T47D (cell line): ENCODE measurements around the gene TRAPPC13.
A peak's percentile ranks its signal among the peaks of the same experiment; 100 is the strongest.
"Not testable (repeated sequence)": the region's sequence is repeated elsewhere in the genome, so short reads cannot be mapped to it uniquely, and the experiment has no call there.

Experiments
- DNase-seq, 2 experiments: peaks; one replicate each; pipeline versions ENCODE4 v3.0.0 to v3.0.0-alpha.2; 2011 to 2012; ENCODE audit warnings: low read depth in 1 of 2, low spot score in 1 of 2
- JUND ChIP-seq: IDR thresholded peaks from 2 replicates; pipeline ENCODE4 v1.6.1; 2012; ENCODE audit warnings: low read depth
- in situ Hi-C: cut with HindIII; loops from 2 replicates; pipeline ENCODE4 v1.10.0; 2016; ENCODE audit warnings: low sequenced_read_pairs, low pct_unique_long_range_greater_than_20kb

TRAPPC13 gene, protein sequence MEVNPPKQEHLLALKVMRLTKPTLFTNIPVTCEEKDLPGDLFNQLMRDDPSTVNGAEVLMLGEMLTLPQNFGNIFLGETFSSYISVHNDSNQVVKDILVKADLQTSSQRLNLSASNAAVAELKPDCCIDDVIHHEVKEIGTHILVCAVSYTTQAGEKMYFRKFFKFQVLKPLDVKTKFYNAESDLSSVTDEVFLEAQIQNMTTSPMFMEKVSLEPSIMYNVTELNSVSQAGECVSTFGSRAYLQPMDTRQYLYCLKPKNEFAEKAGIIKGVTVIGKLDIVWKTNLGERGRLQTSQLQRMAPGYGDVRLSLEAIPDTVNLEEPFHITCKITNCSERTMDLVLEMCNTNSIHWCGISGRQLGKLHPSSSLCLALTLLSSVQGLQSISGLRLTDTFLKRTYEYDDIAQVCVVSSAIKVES

DNA sequence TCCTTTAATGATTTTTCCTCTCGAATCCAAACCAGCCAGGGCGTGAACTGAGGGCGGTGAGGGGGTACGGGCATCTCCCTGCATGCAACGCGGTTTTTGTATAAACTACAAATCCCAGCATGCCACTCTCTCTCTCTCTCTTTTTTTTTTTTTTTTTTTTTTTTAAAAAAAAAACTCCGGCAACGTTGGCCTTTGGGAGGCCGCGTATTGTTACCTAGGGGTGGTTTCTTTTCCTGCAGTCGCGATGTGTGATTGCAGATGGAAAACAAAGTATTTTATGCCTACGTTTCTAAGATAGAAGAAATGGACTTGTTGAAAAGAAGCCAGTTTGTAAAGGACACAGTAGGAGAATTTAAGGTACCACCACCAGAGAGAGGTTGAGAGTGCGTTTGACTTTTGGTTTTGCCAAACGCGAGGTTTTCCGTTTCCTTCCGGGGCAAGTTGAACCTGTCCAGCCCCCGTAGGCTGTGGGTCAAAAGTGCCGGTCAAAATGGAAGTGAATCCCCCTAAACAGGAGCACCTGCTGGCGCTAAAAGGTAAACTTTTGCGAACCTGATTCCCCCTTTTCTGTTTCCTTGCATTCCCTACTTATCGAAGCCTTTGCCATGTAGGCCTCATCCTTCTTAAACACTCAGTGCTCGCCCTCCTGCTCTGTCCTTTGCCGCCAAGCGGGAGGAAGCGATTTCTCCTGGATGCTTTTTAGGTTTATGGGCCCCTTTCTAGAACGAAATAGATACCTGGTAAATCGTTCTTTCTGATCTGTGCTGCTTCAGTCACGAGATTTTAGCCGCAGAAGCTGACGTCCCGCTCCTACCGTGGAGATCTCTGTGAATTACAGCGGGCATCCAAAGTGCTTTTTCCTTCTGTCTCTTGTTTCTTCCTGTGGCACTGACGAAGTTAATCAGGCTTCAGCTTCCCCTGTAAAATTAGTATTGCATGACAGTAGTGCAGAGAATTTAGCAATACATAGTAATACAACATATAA is at the start of gene TRAPPC13, which contains the start of gene SHLD3:
Gene TRAPPC13 (plus strand): TSS at position 457 of the 985 bp plus-strand sequence. CDS start 34 bp downstream, at position 491.
Gene SHLD3 (plus strand): TSS at position 457 of the 985 bp plus-strand sequence. CDS start 4,561 bp downstream, outside the sequence.
- in situ Hi-C loops, result no loop called here
- DNase-seq, result peak; percentile 5 to 88
- TF ChIP-seq JUND, result no peak

DNA sequence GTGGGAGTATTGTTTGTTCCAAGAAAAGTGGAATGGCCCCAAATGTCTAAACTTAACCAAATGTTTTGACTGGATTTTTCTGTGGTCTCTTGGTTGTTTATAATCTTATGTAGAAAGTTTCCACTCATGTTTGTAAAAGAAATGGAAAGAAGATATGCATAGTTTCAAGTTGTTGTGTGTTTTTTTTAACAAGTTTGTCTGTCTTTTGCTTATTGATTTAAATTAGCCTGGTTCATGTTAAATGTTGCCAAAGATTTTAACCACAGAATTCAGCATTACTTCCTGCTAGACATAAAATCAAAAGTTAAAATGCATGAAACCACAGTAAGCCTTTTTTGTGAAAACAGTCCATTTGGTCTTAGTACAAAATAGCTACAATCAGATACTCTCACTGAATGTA is 47.7 kb upstream of the TRAPPC13 start:
- in situ Hi-C loops, result no loop called here
- no peak for DNase-seq
- TF ChIP-seq JUND, result no peak

DNA sequence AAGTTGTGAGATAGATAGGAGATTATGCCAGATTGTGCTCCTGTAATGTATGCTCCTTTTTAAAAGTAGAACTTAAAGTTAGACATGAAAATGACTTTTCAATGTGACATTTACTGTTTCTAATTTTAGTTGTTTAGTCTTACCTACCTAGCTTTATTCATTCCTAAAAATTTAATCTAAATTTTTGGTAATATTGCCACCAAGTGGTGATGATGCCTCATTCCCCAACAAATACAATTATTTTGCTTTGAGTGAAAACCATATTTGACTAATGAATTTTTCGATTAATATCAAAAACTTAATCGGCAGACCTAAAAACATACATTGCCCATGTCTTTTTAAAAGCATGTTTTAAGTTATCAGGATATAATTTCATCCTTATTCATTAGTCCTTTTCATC is 36.1 kb upstream of the TRAPPC13 start:
- DNase-seq, result no peak
- no peak for TF ChIP-seq JUND
- in situ Hi-C loops, result no loop called here

DNA sequence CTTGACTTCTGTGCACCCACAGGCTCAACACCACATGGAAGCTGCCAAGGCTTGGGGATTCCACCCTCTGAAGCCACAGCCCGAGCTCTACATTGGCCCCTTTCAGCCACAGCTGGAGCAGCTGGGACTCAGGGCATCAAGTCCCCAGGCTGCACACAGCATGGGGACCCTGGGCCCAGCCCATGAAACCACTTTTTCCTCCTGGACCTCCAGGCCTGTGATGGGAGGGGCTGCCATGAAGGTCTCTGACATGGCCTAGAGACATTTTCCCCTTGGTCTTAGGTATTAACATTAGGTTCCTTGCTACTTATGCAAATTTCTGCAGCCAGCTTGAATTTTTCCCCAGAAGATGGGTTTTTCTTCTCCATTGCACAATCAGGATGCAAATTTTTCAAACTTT is 23.1 kb upstream of the TRAPPC13 start:
- in situ Hi-C loops, DNase-seq: not testable (repeated sequence)

DNA sequence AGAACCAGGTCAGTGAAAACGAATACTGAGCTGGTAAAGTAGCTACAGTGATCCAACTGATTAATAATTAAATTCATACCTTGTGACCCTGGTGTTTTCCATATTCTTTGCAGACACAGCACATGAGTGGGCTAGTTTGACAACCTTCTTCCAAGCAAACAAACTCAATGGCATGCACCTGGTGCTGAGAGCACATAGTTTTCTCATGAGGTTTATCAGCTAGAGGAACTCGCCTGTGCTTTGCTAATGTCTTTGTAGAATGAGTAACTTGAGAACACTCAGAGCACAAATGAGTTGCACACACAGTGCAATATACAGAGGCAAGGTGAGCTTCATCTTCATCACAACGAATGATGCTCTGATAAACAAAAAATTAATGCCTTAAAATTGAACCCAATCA is 13.3 kb upstream of the TRAPPC13 start:
- in situ Hi-C loops, result no loop called here
- no peak for TF ChIP-seq JUND
- DNase-seq, result peak in 1 of 2 experiments; percentile 5

- no peak for TF ChIP-seq JUND
These were observed 12.4 kb upstream of the TRAPPC13 start for GRCh38 chr5:65612298-65612907.

GRCh38 chr5:65620021-65620420 is 4.8 kb upstream of the TRAPPC13 start:
- TF ChIP-seq JUND, result no peak
- no peak for DNase-seq
- in situ Hi-C loops, result no loop called here

More at GRCh38 chr5:65612298-65612907, 12.4 kb upstream of the TRAPPC13 start:
- in situ Hi-C loops, result no loop called here
- DNase-seq, result no peak

GRCh38 chr5:65621961-65622360 is 2.9 kb upstream of the TRAPPC13 start:
- in situ Hi-C loops, DNase-seq: not testable (repeated sequence)

DNA sequence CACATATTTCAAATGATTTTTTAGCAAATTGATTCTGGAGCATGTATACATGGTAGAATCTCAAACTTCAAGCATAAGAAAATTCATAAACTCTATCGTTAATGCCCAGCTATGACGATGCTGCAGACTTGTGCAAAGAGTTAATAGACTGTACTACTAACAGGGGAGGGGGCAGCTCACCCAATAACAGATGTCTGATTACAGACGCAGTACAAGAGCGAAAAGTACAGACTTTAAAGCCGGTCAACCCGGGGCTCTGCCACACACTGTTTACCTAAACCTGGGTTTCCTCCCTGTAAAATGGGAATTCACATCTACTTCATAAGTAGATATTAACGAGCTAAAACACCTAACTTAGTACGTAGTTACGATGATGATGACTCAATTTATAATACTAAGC is 1.3 kb upstream of the TRAPPC13 start:
- in situ Hi-C loops, result no loop called here
- no peak for TF ChIP-seq JUND
- DNase-seq, result peak in 1 of 2 experiments; percentile 0

- in situ Hi-C loops, result no loop called here
- peak; percentile 56 to 93 for DNase-seq
- TF ChIP-seq JUND, result no peak
These were observed 729 bp upstream of the TRAPPC13 start, which contains the start of gene TRIM23 for GRCh38 chr5:65624025-65624570. Gene TRIM23 (minus strand): TSS chr5:65624333. CDS start chr5:65624274, 59 bp downstream.

DNA sequence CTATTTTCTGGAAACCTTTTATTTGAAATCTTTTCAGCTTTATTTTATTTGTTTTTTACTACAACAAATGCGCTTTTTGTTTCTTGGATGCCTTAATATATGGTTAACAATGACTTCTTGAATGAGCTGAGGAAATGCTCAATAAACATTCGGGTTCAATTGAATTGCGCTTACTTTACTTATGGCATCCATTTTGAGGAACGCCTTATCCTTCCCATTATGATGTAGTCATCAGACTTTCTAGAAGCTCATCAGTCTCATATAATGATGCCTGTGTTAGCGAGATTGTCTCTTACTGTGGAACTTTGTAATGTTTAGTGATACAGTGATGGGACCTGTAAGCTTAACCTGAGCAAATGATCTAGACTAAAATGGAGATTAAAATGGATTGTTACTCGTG is 916 bp downstream of the TRAPPC13 start:
- in situ Hi-C loops, result no loop called here
- TF ChIP-seq JUND, result no peak
- peak in 1 of 2 experiments; percentile 3 for DNase-seq

DNA sequence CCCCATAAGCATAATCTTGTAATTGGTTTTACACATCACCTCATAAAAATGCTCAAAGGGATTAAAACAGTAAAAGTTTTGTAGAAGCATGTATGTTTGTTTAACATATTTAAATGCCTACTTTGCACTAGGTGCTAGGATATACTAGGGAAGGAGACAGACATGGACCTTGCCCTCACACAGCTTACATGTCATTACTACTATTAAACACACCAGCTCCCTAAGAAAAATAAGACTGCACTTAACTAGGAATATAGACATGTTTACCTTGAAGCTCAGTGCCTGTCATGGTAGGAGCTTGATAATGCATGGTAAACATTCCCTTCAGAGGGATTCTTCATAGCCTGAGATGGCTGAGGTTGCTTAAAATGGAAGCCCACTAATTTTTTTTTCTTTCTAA is 6.2 kb downstream of the TRAPPC13 start:
- in situ Hi-C loops, result no loop called here
- DNase-seq, result no peak
- TF ChIP-seq JUND, result no peak
